Effector memory CD4-positive, alpha-beta T cell (primary cell): ENCODE measurements around the gene MOB3C.
"Not testable (repeated sequence)": the region's sequence is repeated elsewhere in the genome, so short reads cannot be mapped to it uniquely, and the experiment has no call there.

Source experiments
- DNase-seq, 3 donors: peaks; one replicate each; pipeline ENCODE4 v3.0.0-alpha.2; 2020
- H3K27ac ChIP-seq: 2 replicates; pipeline ENCODE4 v1.7.0; 2013; ENCODE audit warnings: mild to moderate bottlenecking, low read length, moderate library complexity; ENCODE audit not compliant: insufficient read depth, poor library complexity, severe bottlenecking
- H3K27me3 ChIP-seq: replicated peaks from 2 replicates; pipeline ENCODE4 v1.7.0; 2013; ENCODE audit warnings: mild to moderate bottlenecking, low read length; ENCODE audit not compliant: insufficient read depth, control insufficient read depth, poor library complexity, severe bottlenecking
- H3K36me3 ChIP-seq: 2 replicates; pipeline ENCODE4 v1.7.0; 2013; ENCODE audit warnings: mild to moderate bottlenecking, low read length, moderate library complexity; ENCODE audit not compliant: control insufficient read depth, insufficient read depth
- H3K4me1 ChIP-seq: 2 replicates; pipeline ENCODE4 v1.7.0; 2013; ENCODE audit warnings: low read length, mild to moderate bottlenecking; ENCODE audit not compliant: control insufficient read depth, insufficient read depth, poor library complexity, severe bottlenecking
- H3K4me3 ChIP-seq: 2 replicates; pipeline ENCODE4 v1.7.0; 2013; ENCODE audit warnings: low read length, low read depth, mild to moderate bottlenecking; ENCODE audit not compliant: insufficient read depth, poor library complexity, severe bottlenecking
- H3K9me3 ChIP-seq: 2 replicates; pipeline ENCODE4 v1.7.0; 2013; ENCODE audit warnings: mild to moderate bottlenecking, low read length, moderate library complexity; ENCODE audit not compliant: control insufficient read depth

MOB3C gene

GRCh38 chr1:46653405-46653958 lies 36.9 kb upstream of the MOB3C start:
- H3K9me3 ChIP-seq: no peaks in the 10 kb centered on the region
- no peak overlapping the region for H3K4me3 ChIP-seq
- DNase-seq: no peak
- peaks cover 53% of the 10 kb centered on the region for H3K36me3 ChIP-seq
- H3K4me1 ChIP-seq: no peaks in the 10 kb centered on the region
- H3K27me3 ChIP-seq: no peaks in the 10 kb centered on the region
- H3K27ac ChIP-seq: no peak overlapping the region

DNA sequence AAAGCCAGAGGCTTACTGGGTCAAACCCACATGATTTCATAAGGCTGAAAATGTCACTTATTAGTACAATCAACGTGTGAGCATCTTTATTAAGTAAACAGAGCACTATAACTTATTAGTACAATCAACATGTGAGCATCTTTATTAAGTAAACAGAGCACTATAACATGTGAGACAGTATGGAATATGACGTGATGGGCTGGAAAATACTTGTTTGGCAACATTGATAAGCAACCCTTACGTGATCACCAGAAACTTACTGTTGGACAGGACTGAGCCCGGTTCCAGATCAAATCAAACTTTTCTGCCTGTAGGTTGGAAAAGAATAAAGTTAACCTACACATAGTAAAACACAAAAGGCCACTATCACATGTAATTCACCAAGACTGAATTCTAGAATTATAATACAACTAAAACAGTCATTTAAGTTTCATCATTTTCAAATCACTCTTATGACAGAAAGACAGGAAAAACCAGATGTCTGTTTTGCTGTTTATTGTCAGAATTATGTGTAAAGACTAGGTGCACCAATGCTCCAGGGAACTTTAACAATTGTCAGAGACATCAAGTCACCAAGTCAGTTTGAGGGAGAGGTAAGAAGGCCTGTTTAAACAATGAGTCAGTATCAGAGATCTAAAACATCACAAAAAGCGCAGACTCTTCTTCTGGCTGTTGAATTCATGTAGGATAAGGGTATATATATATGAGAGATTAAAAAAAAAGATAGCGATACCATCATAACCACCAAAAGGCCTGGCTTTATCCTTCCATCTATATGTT lies 35.9 kb upstream of the MOB3C start:
- H3K4me3 ChIP-seq: no peak overlapping the region
- DNase-seq: no peak
- H3K27me3 ChIP-seq: no peaks in the 10 kb centered on the region
- H3K9me3 ChIP-seq: no peaks in the 10 kb centered on the region
- no peaks in the 10 kb centered on the region for H3K4me1 ChIP-seq
- H3K27ac ChIP-seq: no peak overlapping the region
- H3K36me3 ChIP-seq: peaks cover 47% of the 10 kb centered on the region

- H3K27ac ChIP-seq, H3K27me3 ChIP-seq, H3K9me3 ChIP-seq, DNase-seq, H3K4me1 ChIP-seq, H3K4me3 ChIP-seq: not testable (repeated sequence)
- peaks cover 37% of the 10 kb centered on the region for H3K36me3 ChIP-seq
Observed at GRCh38 chr1:46651152-46651551, 34.5 kb upstream of the MOB3C start.

DNA sequence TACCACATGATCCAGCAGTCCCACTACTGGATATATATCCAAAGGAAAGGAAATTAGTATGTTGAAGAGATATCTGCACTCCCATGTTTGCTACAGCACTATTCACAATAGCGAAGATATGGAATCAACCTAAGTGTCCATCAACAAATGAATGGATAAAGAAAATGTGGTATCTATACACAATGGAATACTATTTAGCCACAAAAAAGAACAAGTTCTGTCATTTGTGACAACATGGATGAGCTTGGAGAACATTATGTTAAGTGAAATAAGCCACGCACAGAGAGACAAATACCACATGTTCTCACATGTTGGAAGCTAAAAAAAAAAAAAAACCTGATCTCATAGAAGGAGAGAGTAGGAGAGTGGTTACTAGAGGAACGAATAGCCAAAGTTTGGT lies 33.9 kb upstream of the MOB3C start:
- no peak overlapping the region for H3K4me3 ChIP-seq
- H3K4me1 ChIP-seq: no peaks in the 10 kb centered on the region
- H3K36me3 ChIP-seq: peaks cover 31% of the 10 kb centered on the region
- H3K27ac ChIP-seq: no peak overlapping the region
- H3K9me3 ChIP-seq: no peaks in the 10 kb centered on the region
- no peaks in the 10 kb centered on the region for H3K27me3 ChIP-seq
- no peak for DNase-seq

GRCh38 chr1:46649764-46650163 lies 33.2 kb upstream of the MOB3C start:
- H3K9me3 ChIP-seq: no peaks in the 10 kb centered on the region
- no peaks in the 10 kb centered on the region for H3K4me1 ChIP-seq
- no peak for DNase-seq
- H3K27me3 ChIP-seq: no peaks in the 10 kb centered on the region
- peaks cover 23% of the 10 kb centered on the region for H3K36me3 ChIP-seq
- H3K4me3 ChIP-seq: no peak overlapping the region
- no peak overlapping the region for H3K27ac ChIP-seq

- Histone ChIP-seq H3K4me1 (no peaks in the 10 kb centered on the region), H3K9me3 (no peaks in the 10 kb centered on the region), H3K36me3 (peaks cover 27% of the 10 kb centered on the region), H3K4me3 (no peak overlapping the region), H3K27ac (no peak overlapping the region), H3K27me3 (no peaks in the 10 kb centered on the region)
- no peak for DNase-seq
Observed at GRCh38 chr1:46647611-46648010, 31.0 kb upstream of the MOB3C start.

DNA sequence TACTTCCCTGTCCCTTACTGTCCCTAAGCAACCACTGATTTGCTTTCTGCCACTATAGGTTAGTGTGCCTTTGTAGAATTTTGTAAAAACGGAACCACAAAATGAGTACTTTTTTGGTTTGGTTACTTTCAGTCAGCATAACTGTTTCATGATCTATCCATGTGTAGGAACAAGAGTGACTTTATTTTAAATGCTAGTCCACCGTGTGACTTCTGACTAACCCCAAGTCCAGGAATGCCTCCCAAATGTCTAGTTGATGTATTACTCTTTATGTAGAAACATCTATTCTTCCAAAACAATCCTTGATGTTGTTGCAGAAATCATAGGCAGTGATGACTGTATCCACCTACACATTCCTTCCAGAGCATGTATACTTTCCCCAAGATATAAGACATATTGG lies 30.2 kb upstream of the MOB3C start:
- H3K4me3 ChIP-seq: no peak overlapping the region
- H3K27ac ChIP-seq: no peak overlapping the region
- H3K4me1 ChIP-seq: no peaks in the 10 kb centered on the region
- no peak for DNase-seq
- H3K27me3 ChIP-seq: no peaks in the 10 kb centered on the region
- H3K36me3 ChIP-seq: peaks cover 28% of the 10 kb centered on the region
- no peaks in the 10 kb centered on the region for H3K9me3 ChIP-seq

GRCh38 chr1:46646331-46646730 lies 29.7 kb upstream of the MOB3C start:
- DNase-seq: no peak
- no peak overlapping the region for H3K27ac ChIP-seq
- H3K36me3 ChIP-seq: peaks cover 28% of the 10 kb centered on the region
- no peaks in the 10 kb centered on the region for H3K9me3 ChIP-seq
- H3K27me3 ChIP-seq: no peaks in the 10 kb centered on the region
- no peaks in the 10 kb centered on the region for H3K4me1 ChIP-seq
- no peak overlapping the region for H3K4me3 ChIP-seq

DNA sequence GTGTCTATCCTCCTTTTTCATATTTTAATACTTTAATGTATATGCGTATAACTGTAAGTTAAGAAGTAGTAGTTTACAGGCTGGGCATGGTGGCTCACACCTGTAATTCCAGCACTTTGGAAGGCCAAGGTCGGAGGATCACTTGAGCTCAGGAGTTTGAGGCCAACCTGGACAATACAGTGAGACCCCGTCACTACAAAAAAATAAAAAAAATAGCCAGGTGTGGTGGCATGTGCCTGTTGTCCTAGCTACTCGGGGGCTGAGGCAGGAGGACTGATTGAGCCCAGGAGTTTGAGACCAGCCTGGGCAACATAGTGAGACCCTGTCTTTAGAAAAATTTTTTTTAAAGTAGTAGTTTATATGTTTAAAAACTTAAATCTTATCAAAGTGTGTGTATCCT lies 29.2 kb upstream of the MOB3C start:
- no peak overlapping the region for H3K27ac ChIP-seq
- H3K27me3 ChIP-seq: no peaks in the 10 kb centered on the region
- H3K9me3 ChIP-seq: no peaks in the 10 kb centered on the region
- peaks cover 28% of the 10 kb centered on the region for H3K36me3 ChIP-seq
- DNase-seq: no peak
- H3K4me1 ChIP-seq: no peaks in the 10 kb centered on the region
- H3K4me3 ChIP-seq: no peak overlapping the region

GRCh38 chr1:46643368-46643775 lies 26.8 kb upstream of the MOB3C start:
- Histone ChIP-seq H3K36me3 (peaks cover 15% of the 10 kb centered on the region), H3K4me1 (no peaks in the 10 kb centered on the region), H3K9me3 (no peaks in the 10 kb centered on the region), H3K4me3 (no peak overlapping the region), H3K27ac (no peak overlapping the region), H3K27me3 (no peaks in the 10 kb centered on the region)
- DNase-seq: no peak
